GM19035 (cell line): ENCODE measurements around the gene C2CD4B.

Experiments
- ATAC-seq: cut with Tn5 transposase; IDR thresholded peaks from one replicate; pipeline ENCODE4 v1.9.1; 2021; ENCODE audit not compliant: unreplicated experiment

C2CD4B gene

GRCh38 chr15:62119227-62119864 lies 45.7 kb downstream of the C2CD4B start:
- ATAC-seq, result no peak

- ATAC-seq, result no peak
Measured at GRCh38 chr15:62118520-62119226, 46.4 kb downstream of the C2CD4B start.

GRCh38 chr15:62115847-62116246 lies 49.2 kb downstream of the C2CD4B start:
- ATAC-seq, result no peak
